Measurements from ENCODE around the gene KCNJ1. TPM values are rescaled to one million over a fixed set of nuclear protein-coding genes. Genes with fewer than 3 reads are reported as not detected.

KCNJ1 gene
- total RNA-seq, 4 donors from 2014 or later: 0.11 to 0.81 TPM; not detected in 2

DNA sequence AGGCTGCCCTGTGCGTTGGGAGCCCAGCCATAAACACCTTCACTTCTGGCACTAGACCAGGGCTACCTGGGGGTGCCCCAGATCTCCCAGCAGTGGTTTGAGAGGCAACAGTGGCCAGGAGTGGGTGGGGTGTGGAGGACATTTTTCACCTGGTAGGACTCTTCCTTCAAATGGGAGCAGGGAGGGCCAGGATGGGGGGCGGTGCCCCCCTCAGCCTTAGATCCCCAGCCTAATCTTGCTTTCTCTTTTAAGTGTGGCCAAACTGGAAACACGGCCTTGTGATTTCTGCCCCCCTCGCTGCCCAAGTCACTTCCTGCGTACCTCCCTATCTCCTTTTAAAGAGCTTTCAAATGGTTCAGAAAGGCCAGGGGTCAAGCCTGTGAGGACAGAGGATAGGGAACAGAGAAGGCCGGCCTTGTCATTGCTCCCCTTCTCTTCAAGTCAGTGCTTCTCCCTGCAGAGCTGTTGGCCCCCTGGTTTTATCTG, 24.9 kb upstream of the KCNJ1 start:
- Histone ChIP-seq H3K27me3 (no peaks in the 10 kb centered on the region), H3K36me3 (no peaks in the 10 kb centered on the region), H3K4me1 (peaks cover 16 to 35% of the 10 kb centered on the region in 2 donors), H3K4me3 (replicated peaks in 1 of 3) (no peak overlapping the region), H3K27ac (peak overlapping the region in 2 of 3 donors; percentile 14 to 41), H3K9me3 (no peaks in the 10 kb centered on the region)
- 71 to 75% methylated on average over 4 to 6 of the region's 6 CpGs for WGBS, 2 donors
- intact Hi-C loops (cut with DNase I): no loop called here
- TF ChIP-seq, protein P1, sequence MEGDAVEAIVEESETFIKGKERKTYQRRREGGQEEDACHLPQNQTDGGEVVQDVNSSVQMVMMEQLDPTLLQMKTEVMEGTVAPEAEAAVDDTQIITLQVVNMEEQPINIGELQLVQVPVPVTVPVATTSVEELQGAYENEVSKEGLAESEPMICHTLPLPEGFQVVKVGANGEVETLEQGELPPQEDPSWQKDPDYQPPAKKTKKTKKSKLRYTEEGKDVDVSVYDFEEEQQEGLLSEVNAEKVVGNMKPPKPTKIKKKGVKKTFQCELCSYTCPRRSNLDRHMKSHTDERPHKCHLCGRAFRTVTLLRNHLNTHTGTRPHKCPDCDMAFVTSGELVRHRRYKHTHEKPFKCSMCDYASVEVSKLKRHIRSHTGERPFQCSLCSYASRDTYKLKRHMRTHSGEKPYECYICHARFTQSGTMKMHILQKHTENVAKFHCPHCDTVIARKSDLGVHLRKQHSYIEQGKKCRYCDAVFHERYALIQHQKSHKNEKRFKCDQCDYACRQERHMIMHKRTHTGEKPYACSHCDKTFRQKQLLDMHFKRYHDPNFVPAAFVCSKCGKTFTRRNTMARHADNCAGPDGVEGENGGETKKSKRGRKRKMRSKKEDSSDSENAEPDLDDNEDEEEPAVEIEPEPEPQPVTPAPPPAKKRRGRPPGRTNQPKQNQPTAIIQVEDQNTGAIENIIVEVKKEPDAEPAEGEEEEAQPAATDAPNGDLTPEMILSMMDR (IDR thresholded peaks at IDR 0.05): no peak
- TF ChIP-seq POLR2A (IDR thresholded peaks at IDR 0.05): no peak
- DNase-seq: peak; percentile 43 to 48

DNA sequence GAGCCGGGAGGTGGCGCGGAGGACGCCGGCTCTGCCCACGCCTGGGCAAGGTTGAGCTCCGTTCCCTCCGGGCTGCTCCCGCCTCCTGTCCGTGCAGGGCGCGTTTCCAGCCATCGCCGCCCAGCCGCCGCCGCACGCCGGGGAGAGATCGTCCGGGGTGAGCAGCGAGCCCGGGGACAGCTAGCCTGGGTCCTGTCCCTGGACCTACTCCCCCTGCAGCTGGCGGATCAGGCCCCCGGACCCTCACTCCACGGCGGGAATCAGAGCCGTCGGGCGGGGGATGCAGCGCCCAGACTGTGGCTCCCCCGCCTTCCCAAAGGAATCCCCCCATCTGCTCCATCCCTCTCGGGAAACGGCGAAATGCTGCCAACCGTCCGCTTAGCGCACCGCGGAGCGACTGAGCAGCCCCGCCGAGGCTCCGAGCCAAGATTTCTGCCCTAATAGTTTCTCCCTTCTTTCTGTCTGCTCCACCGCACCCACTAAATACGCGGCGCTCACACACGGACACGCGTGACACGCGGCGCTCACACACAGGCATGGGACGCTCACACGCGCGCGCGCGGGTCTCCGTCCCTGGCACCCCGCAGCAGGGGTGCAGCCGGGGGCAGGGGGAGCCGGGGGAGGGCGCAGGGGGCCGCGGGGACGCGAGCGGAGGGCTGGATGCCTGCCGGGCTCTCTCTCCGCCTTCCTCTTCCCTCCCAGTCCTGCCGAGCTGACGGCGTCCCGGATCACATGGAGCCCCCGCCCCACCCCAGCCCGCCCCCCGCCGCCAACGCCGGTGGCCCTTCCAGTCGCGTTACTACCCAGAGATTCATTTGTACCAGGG, 23.7 kb upstream of the KCNJ1 start, which contains the start of gene KCNJ5:
TSS of gene KCNJ5 (plus strand) at position 814 of the 826 bp plus-strand sequence. CDS start 19,918 bp downstream, outside the sequence.
- DNase-seq: peak; percentile 78 to 79
- no peaks in the 10 kb centered on the region for H3K27me3 ChIP-seq
- peak within 1 kb of the TSS in 2 of 3 donors; percentile 14 to 41 for H3K27ac ChIP-seq
- no peaks in the 10 kb centered on the region for H3K9me3 ChIP-seq
- intact Hi-C loops (cut with DNase I): no loop called here
- peaks cover 16 to 35% of the 10 kb centered on the region in 2 donors for H3K4me1 ChIP-seq
- no peak for TF ChIP-seq POLR2A (IDR thresholded peaks at IDR 0.05)
- TF ChIP-seq, protein P1 (IDR thresholded peaks at IDR 0.05): peak in 1 of 6 experiments; percentile 3
- no peaks in the 10 kb centered on the region for H3K36me3 ChIP-seq
- H3K4me3 ChIP-seq (replicated peaks in 1 of 3): peak within 1 kb of the TSS in 2 of 3 donors; percentile 25 to 35
- WGBS, 2 donors: 0 to 2% methylated on average over 35 to 36 of the region's 85 CpGs

DNA sequence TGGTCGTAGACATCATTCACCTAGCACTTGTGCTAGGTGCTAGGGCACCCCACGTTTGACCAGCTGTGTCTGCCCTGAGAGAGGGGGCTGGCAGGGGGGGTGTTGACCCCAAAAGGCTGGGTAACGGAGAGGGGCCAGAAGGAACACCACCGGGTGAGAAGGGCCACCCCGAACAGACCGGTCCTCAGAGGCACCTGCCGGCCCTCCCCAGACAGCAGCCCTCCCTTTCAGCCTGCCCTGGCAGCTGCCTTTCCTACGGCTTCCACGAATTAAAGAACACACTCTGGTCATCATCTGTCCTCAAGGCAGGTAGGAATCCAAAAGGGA, 23.1 kb upstream of the KCNJ1 start:
- H3K4me1 ChIP-seq: peaks cover 16 to 33% of the 10 kb centered on the region in 2 donors
- H3K4me3 ChIP-seq (replicated peaks in 1 of 3): peak overlapping the region in 1 of 3 donors; percentile 35
- 31 to 33% methylated on average over 3 to 9 of the region's 9 CpGs for WGBS, 2 donors
- TF ChIP-seq, protein P1 (IDR thresholded peaks at IDR 0.05): no peak
- TF ChIP-seq POLR2A (IDR thresholded peaks at IDR 0.05): no peak
- no peaks in the 10 kb centered on the region for H3K9me3 ChIP-seq
- no peak for DNase-seq
- intact Hi-C loops (cut with DNase I): no loop called here
- H3K27me3 ChIP-seq: no peaks in the 10 kb centered on the region
- H3K27ac ChIP-seq: no peak overlapping the region
- no peaks in the 10 kb centered on the region for H3K36me3 ChIP-seq

DNA sequence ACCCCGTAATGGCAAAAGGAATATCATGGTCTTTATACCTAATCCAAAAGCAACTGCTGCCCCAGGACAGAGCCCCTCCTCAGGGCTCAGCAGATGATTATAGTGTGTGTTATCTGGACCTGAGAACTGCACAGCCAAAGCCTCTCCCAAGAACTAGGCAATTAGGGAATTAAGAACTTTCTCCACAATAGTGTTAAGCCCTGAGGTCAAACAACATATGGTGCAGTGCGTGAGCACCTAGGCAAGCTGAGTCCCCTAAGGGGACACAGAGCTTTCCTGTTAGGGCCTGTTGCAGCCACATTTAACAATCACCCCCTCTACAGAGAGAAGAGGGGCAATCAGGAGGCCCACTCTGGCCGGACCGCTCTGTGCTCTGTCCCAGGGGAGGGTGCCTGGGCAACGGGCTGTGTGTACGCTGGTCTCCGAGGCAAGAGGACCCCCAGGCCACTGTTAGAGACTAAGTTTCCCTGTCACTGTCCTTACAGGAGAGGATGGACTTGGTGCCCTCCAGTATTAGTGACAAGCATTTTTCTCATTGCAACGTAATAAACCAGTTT, 22.6 kb upstream of the KCNJ1 start:
- no peak for DNase-seq
- H3K4me3 ChIP-seq (replicated peaks in 1 of 3): no peak overlapping the region
- H3K36me3 ChIP-seq: no peaks in the 10 kb centered on the region
- no peak overlapping the region for H3K27ac ChIP-seq
- H3K4me1 ChIP-seq: peaks cover 14 to 29% of the 10 kb centered on the region in 2 donors
- intact Hi-C loops (cut with DNase I): no loop called here
- no peaks in the 10 kb centered on the region for H3K27me3 ChIP-seq
- WGBS, 2 donors: 84 to 95% methylated on average over 5 of the region's 8 CpGs
- H3K9me3 ChIP-seq: no peaks in the 10 kb centered on the region
- TF ChIP-seq, protein P1 (IDR thresholded peaks at IDR 0.05): no peak
- no peak for TF ChIP-seq POLR2A (IDR thresholded peaks at IDR 0.05)
